Pancreas (tissue), 10 donors: Measurements from ENCODE around the gene ADGRL4. TPM values are rescaled to one million over a fixed set of nuclear protein-coding genes. Genes with fewer than 3 reads are reported as not detected.
A peak's percentile ranks its signal among the peaks of the same experiment; 100 is the strongest.

Experiments used
- ATAC-seq, 4 donors: fragments of 200-7000 bp; cut with Tn5 transposase; one replicate each; pipeline versions ENCODE4 v1.8.0 to v1.9.1; 2020; ENCODE audit warnings: mild to moderate bottlenecking in 4 of 4, moderate library complexity in 4 of 4
- DNase-seq, 6 donors: peaks; one replicate each; pipeline ENCODE4 v3.0.0-alpha.2; 2020
- FAIRE-seq: peaks from 2 replicates; lab custom pipeline; 2012; peaks lifted over from hg19 to GRCh38; lab: Jason Lieb, UNC
- H3K27ac ChIP-seq, 4 donors: fragments of 200-600 bp; sonication (generic); 1 replicate in 3 of 4; 2 replicates in 1 of 4; pipeline versions ENCODE4 v1.5.0 to v1.8.0; 2020
- H3K27me3 ChIP-seq, 4 donors: fragments of 200-600 bp; one replicate each; pipeline ENCODE4 v1.8.0; 2021
- H3K36me3 ChIP-seq, 3 donors: fragments of 200-600 bp; sonication (generic) in 1 of 3; one replicate each; pipeline versions ENCODE4 v1.5.0 to v1.8.0; 2020 to 2021
- H3K4me1 ChIP-seq, 3 donors: fragments of 200-600 bp; one replicate each; pipeline ENCODE4 v1.8.0; 2021
- H3K4me3 ChIP-seq, 4 donors: fragments of 200-600 bp; sonication (generic) in 2 of 4; one replicate each; pipeline versions ENCODE4 v1.5.0 to v1.8.0; 2020 to 2021
- H3K9me3 ChIP-seq, 4 donors: fragments of 200-600 bp; one replicate each; pipeline ENCODE4 v1.8.0; 2021
- WGBS, 2 donors: extraction: QIAGEN DNeasy Blood & Tissue Kit; methylation state at CpG; one replicate each; pipeline ENCODE4 v1.1.7; 2013; 5-methylcytosine and 5-hydroxymethylcytosine counted together
- intact Hi-C, 3 donors: fragments of 100-400 bp; cut with DNase I; formaldehyde crosslinking; loops; one replicate each; pipeline versions ENCODE4 v1.11.1 to v1.14.2; 2022
- polyA plus RNA-seq, 2 donors: library from polyadenylated mRNA; stranded (reverse); fragments of 200-250 nt; gene quantifications; one replicate each; pipeline ENCODE4 v1.2.3, GENCODE V29; 2013
- total RNA-seq, 6 donors: library from RNA; stranded (reverse); fragmentation: NEBNext Ultra II Directional in 4 of 6; extraction: Animal tissue kit (Norgen Biotek cat#: 25700) in 4 of 6; gene quantifications; one replicate each; pipeline versions ENCODE4 v1.2.1 to v1.2.4, GENCODE V29; 2021 to 2023
- TF ChIP-seq, protein P1 (sequence below), 4 donors: fragments of 200-600 bp; sonication (generic) in 3 of 4; IDR thresholded peaks; one replicate each; pipeline versions ENCODE4 v1.5.0 to v1.8.0; 2021; ENCODE audit warnings: antibody characterized with exemption in 4 of 4
- donor health status: healthy with polysubstance abuse.
- donor health status: DM: no; HTN: no; CAD: no; lungs with moderate emphysema.
- donor health status: DM: no; HTN: no; CAD: no.
- donor health status: control.
- donor health status: control.
- donor health status: Bipolar disorder and iron deficiency.
- donor health status: DM: yes; HTN: yes; CAD: no.
- donor health status: DM: no; HTN: no; CAD: no.
- donor health status: DM: no; HTN: no; CAD: no.
- donor health status: DM: yes; HTN: yes; CAD: no.

The ADGRL4 gene
- total and polyA plus RNA-seq, 8 donors, result 2.0 to 4.3 (median 3.0) TPM

DNA sequence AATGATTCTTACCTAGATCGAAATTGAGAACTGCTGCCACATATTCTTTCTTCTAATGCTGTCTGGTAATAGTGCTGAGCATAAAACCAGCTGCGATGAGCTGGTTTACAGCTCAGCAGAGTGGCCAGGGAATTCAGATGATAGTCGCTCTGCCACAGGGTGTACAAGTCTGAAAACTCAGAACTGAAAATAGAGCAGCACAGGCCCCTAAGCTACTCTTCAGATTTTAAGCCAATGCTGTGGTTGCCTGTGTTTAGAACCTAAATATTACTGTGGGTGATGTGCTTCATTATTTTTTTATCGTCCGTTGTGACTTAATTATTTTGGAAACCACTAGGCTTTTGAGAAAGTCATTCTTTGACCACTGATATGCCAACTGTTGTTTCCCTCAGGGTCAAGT lies 152.0 kb downstream of the ADGRL4 start:
- H3K27ac ChIP-seq, result no peak overlapping the region
- WGBS, 2 donors, result 60 to 80% methylated on average over 5 of the region's 5 CpGs

DNA sequence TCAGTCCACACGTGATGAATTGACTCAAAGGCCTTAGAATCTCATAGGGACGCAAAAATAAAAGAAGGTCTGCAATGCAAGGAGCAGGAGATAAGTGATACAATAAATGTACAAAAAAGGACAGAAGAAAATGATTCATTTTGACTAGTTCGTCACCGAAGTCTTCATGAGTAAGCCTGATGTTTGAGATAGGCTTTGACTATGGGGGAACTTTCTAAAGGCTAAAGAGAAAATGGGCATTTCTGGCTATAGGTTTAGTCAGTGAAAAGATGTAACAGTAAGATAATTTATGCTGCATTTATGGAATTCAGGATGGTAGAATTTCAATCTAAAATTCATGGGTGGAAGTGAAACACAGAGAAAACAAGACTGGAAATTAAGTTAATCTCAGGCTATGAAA lies 163.0 kb downstream of the ADGRL4 start:
- intact Hi-C loops, result no loop called here
- FAIRE-seq (no peak), ATAC-seq (no peak), DNase-seq (no peak)
- no peaks in the 10 kb centered on the region for H3K36me3 ChIP-seq
- H3K4me1 ChIP-seq, result no peaks in the 10 kb centered on the region
- no peaks in the 10 kb centered on the region for H3K27me3 ChIP-seq
- no peak overlapping the region for H3K4me3 ChIP-seq
- TF ChIP-seq, protein P1, sequence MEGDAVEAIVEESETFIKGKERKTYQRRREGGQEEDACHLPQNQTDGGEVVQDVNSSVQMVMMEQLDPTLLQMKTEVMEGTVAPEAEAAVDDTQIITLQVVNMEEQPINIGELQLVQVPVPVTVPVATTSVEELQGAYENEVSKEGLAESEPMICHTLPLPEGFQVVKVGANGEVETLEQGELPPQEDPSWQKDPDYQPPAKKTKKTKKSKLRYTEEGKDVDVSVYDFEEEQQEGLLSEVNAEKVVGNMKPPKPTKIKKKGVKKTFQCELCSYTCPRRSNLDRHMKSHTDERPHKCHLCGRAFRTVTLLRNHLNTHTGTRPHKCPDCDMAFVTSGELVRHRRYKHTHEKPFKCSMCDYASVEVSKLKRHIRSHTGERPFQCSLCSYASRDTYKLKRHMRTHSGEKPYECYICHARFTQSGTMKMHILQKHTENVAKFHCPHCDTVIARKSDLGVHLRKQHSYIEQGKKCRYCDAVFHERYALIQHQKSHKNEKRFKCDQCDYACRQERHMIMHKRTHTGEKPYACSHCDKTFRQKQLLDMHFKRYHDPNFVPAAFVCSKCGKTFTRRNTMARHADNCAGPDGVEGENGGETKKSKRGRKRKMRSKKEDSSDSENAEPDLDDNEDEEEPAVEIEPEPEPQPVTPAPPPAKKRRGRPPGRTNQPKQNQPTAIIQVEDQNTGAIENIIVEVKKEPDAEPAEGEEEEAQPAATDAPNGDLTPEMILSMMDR (IDR thresholded peaks at IDR 0.05), result no peak
- no peak overlapping the region for H3K27ac ChIP-seq
- WGBS, 2 donors, result 75 to 86% methylated on average over 4 of the region's 4 CpGs
- no peaks in the 10 kb centered on the region for H3K9me3 ChIP-seq

More for the DNA sequence above, 152.0 kb downstream of the ADGRL4 start:
- no peak for ATAC-seq
- no peak overlapping the region for H3K4me3 ChIP-seq
- no peaks in the 10 kb centered on the region for H3K36me3 ChIP-seq
- no peak for FAIRE-seq
- H3K27me3 ChIP-seq, result no peaks in the 10 kb centered on the region
- H3K4me1 ChIP-seq, result no peaks in the 10 kb centered on the region
- TF ChIP-seq, protein P1 (IDR thresholded peaks at IDR 0.05), result no peak
- intact Hi-C loops, result no loop called here
- DNase-seq, result no peak
- H3K9me3 ChIP-seq, result no peaks in the 10 kb centered on the region

DNA sequence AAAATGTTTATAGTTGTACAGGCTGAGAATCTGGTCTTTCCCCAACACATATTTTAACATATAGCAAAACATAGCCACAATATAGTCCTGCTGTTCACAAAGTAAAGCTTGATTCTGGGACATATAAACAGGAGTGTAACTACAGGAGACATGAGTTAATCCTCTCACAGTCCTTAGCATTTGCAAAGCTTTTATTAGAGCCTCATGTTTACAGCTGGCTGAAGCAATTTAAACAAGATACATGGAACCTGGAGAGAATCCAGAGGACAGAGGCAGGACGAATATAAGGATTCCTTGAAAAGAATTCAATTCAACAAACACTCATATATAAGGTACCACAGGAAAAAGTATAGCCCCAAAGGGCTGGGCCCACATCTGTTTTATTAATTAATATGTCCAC lies 163.4 kb downstream of the ADGRL4 start:
- no peaks in the 10 kb centered on the region for H3K36me3 ChIP-seq
- intact Hi-C loops, result no loop called here
- no peaks in the 10 kb centered on the region for H3K27me3 ChIP-seq
- no peaks in the 10 kb centered on the region for H3K9me3 ChIP-seq
- ATAC-seq (no peak), DNase-seq (no peak), FAIRE-seq (no peak)
- WGBS, 2 donors, result 41% methylated on average over 1 of the region's 1 CpG
- H3K4me1 ChIP-seq, result no peaks in the 10 kb centered on the region
- TF ChIP-seq, protein P1 (IDR thresholded peaks at IDR 0.05), result no peak
- H3K4me3 ChIP-seq, result no peak overlapping the region
- H3K27ac ChIP-seq, result no peak overlapping the region

DNA sequence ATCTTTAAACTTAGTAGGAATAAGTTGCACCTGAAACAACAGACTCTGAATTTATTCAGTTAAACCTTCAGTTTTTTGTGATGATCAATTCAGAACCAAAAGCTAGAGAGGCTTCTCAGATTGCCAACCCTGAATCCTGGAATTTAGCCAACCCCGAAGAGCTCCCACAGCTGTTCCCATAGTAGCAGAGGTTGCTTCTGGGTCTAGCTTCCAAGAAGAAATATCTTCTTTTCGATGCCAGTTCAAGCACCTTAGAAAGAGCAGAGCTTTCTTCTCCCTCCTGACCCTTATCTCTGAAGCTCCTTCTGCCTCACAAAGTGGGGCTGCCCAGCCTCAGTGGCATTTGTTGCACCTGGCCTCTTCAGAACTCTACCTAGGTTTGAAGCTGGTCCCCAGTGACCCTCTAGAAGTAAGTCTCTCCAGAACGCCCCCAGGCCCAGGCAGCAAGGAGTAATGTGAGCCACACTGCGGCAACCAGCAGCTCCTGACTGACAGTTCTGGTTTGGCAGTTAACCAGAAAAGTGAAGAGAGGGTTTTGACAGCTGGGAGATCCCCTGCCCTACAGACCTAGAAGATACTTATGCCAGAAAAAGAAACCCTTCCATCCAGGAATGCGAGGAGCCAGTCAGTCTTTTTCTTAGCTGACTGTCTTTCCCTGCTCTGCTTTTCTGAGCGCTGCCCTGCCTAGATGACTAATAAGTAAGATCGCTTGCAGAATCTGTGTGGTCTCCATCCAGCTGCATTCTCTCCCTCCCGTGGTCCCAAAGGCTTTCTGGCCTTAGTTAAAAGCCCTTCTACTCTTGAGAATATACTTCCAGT lies 165.9 kb downstream of the ADGRL4 start:
- TF ChIP-seq, protein P1 (IDR thresholded peaks at IDR 0.05), result no peak
- H3K27me3 ChIP-seq, result no peaks in the 10 kb centered on the region
- WGBS, 2 donors, result 34 to 37% methylated on average over 8 of the region's 8 CpGs
- no peaks in the 10 kb centered on the region for H3K9me3 ChIP-seq
- H3K4me3 ChIP-seq, result no peak overlapping the region
- H3K4me1 ChIP-seq, result no peaks in the 10 kb centered on the region
- DNase-seq, result peak in 3 of 6 donors; percentile 7 to 44 (median 11)
- no peak overlapping the region for H3K27ac ChIP-seq
- peak in 3 of 4 donors; percentile 21 to 53 (median 22) for ATAC-seq
- no peaks in the 10 kb centered on the region for H3K36me3 ChIP-seq
- FAIRE-seq, result no peak
- intact Hi-C loops, result no loop called here
